WTC11 (cell line): Measurements from ENCODE around the gene EFCAB14. TPM values are rescaled to one million over a fixed set of nuclear protein-coding genes. Genes with fewer than 3 reads are reported as not detected.

Experiments used
- ATAC-seq: fragments of 200-7000 bp; cut with Tn5 transposase; 2 replicates; pipeline ENCODE4 v1.10.0; 2021; ENCODE audit warnings: mild to moderate bottlenecking, moderate library complexity
- CTCF ChIA-PET: fragments of 300-600 bp; sonication (Branson Sonifier 250); formaldehyde crosslinking; loops from one replicate; lab custom pipeline; 2021; ENCODE audit warnings: antibody characterized with exemption; lab: Charles Lee
- POLR2A ChIA-PET: fragments of 350-600 bp; sonication (Branson Sonifier 250); formaldehyde crosslinking; loops from one replicate; lab custom pipeline; 2021; ENCODE audit warnings: antibody characterized with exemption; lab: Charles Lee
- DNase-seq: peaks from one replicate; pipeline ENCODE4 v3.0.0; 2021; ENCODE audit warnings: low spot score
- H3K27ac Mint-ChIP-seq: 2 replicates; pipeline ENCODE4 v1.8.0; 2021; ENCODE audit warnings: mixed read lengths
- H3K27me3 Mint-ChIP-seq: 2 replicates; pipeline ENCODE4 v1.8.0; 2021; ENCODE audit warnings: low read depth, mild to moderate bottlenecking, moderate library complexity, mixed read lengths
- H3K36me3 Mint-ChIP-seq: 2 replicates; pipeline ENCODE4 v1.8.0; 2021; ENCODE audit warnings: mixed read lengths
- H3K4me1 Mint-ChIP-seq: 2 replicates; pipeline ENCODE4 v1.8.0; 2022; ENCODE audit warnings: mixed read lengths
- H3K4me3 Mint-ChIP-seq: 2 replicates; pipeline ENCODE4 v1.8.0; 2021; ENCODE audit warnings: mild to moderate bottlenecking, moderate library complexity, mixed read lengths
- H3K9me3 Mint-ChIP-seq: 2 replicates; pipeline ENCODE4 v1.8.0; 2021; ENCODE audit warnings: mixed read lengths
- ARID4B ChIP-seq: sonication (generic); formaldehyde crosslinking; IDR thresholded peaks from 2 replicates; pipeline ENCODE4 v1.8.0; 2023; ENCODE audit warnings: missing genetic modification reagents, mild to moderate bottlenecking, borderline replicate concordance
- CBFB ChIP-seq: sonication (generic); formaldehyde crosslinking; IDR thresholded peaks from 2 replicates; pipeline ENCODE4 v1.8.1; 2022; ENCODE audit warnings: mild to moderate bottlenecking, low read depth, missing genetic modification reagents
- CREB1 ChIP-seq: sonication (generic); formaldehyde crosslinking; IDR thresholded peaks from 2 replicates; pipeline ENCODE4 v1.8.0; 2023; ENCODE audit warnings: mild to moderate bottlenecking, missing genetic modification reagents
- E2F5 ChIP-seq: sonication (generic); formaldehyde crosslinking; IDR thresholded peaks from 2 replicates; pipeline ENCODE4 v1.8.1; 2022; ENCODE audit warnings: mild to moderate bottlenecking, moderate library complexity, missing genetic modification reagents
- FOXK1 ChIP-seq: sonication (generic); formaldehyde crosslinking; IDR thresholded peaks from 2 replicates; pipeline ENCODE4 v1.8.0; 2022; ENCODE audit warnings: mild to moderate bottlenecking, moderate library complexity, missing genetic modification reagents
- GRHL2 ChIP-seq: fragments of 250-450 bp; sonication (Bioruptor Pico); IDR thresholded peaks from 2 replicates; pipeline ENCODE4 v1.8.0; 2022; ENCODE audit warnings: mild to moderate bottlenecking, moderate library complexity; ENCODE audit not compliant: insufficient replicate concordance, severe bottlenecking
- GTF2I ChIP-seq: fragments of 250-450 bp; sonication (Bioruptor Pico); conservative IDR thresholded peaks from 2 replicates; pipeline ENCODE4 v1.4.0; 2021; ENCODE audit warnings: mild to moderate bottlenecking
- HMGA2 ChIP-seq: fragments of 250-450 bp; sonication (Bioruptor Pico); IDR thresholded peaks from 2 replicates; pipeline ENCODE4 v1.4.0; 2021; ENCODE audit warnings: mild to moderate bottlenecking, moderate library complexity
- NFYB ChIP-seq: sonication (generic); formaldehyde crosslinking; conservative IDR thresholded peaks from 2 replicates; pipeline ENCODE4 v1.8.0; 2022; ENCODE audit warnings: low read depth, missing genetic modification reagents
- NR3C1 ChIP-seq: sonication (generic); formaldehyde crosslinking; conservative IDR thresholded peaks from 2 replicates; pipeline ENCODE4 v1.8.1; 2023; ENCODE audit warnings: low read depth, mild to moderate bottlenecking, missing genetic modification reagents
- OVOL2 ChIP-seq: fragments of 250-450 bp; sonication (Bioruptor Pico); IDR thresholded peaks from 2 replicates; pipeline ENCODE4 v1.9.0; 2021; ENCODE audit warnings: mild to moderate bottlenecking, borderline replicate concordance
- PRRX2 ChIP-seq: fragments of 250-450 bp; sonication (Bioruptor Pico); IDR thresholded peaks from 2 replicates; pipeline ENCODE4 v1.8.0; 2021; ENCODE audit warnings: mild to moderate bottlenecking
- SMAD4 ChIP-seq: sonication (generic); formaldehyde crosslinking; IDR thresholded peaks from 2 replicates; pipeline ENCODE4 v1.8.0; 2022; ENCODE audit warnings: mild to moderate bottlenecking, missing genetic modification reagents
- SOX15 ChIP-seq: fragments of 250-450 bp; sonication (Bioruptor Pico); IDR thresholded peaks from 2 replicates; pipeline ENCODE4 v1.9.0; 2021; ENCODE audit warnings: mild to moderate bottlenecking
- STAT6 ChIP-seq: sonication (generic); formaldehyde crosslinking; conservative IDR thresholded peaks from 2 replicates; pipeline ENCODE4 v1.8.1; 2023; ENCODE audit warnings: mild to moderate bottlenecking, low read depth, missing genetic modification reagents, moderate library complexity
- TEAD1 ChIP-seq: sonication (generic); formaldehyde crosslinking; IDR thresholded peaks from 2 replicates; pipeline ENCODE4 v1.8.0; 2022; ENCODE audit warnings: mild to moderate bottlenecking, missing genetic modification reagents
- ZBTB21 ChIP-seq: sonication (generic); formaldehyde crosslinking; IDR thresholded peaks from 2 replicates; pipeline ENCODE4 v1.8.1; 2023; ENCODE audit warnings: mild to moderate bottlenecking, missing genetic modification reagents, borderline replicate concordance
- ZNF121 ChIP-seq: sonication (generic); formaldehyde crosslinking; IDR thresholded peaks from 2 replicates; pipeline ENCODE4 v1.8.0; 2023; ENCODE audit warnings: missing genetic modification reagents
- ZNF138 ChIP-seq: sonication (generic); formaldehyde crosslinking; conservative IDR thresholded peaks from 2 replicates; pipeline ENCODE4 v1.8.1; 2022; ENCODE audit warnings: mild to moderate bottlenecking, moderate library complexity, missing genetic modification reagents
- ZNF232 ChIP-seq: sonication (generic); formaldehyde crosslinking; IDR thresholded peaks from 2 replicates; pipeline ENCODE4 v1.8.0; 2022; ENCODE audit warnings: mild to moderate bottlenecking, missing genetic modification reagents
- ZNF281 ChIP-seq: sonication (generic); formaldehyde crosslinking; IDR thresholded peaks from 2 replicates; pipeline ENCODE4 v1.8.0; 2023; ENCODE audit warnings: mild to moderate bottlenecking, missing genetic modification reagents
- ZNF512 ChIP-seq: sonication (generic); formaldehyde crosslinking; IDR thresholded peaks from 2 replicates; pipeline ENCODE4 v1.8.1; 2022; ENCODE audit warnings: missing genetic modification reagents, borderline replicate concordance
- ZNF671 ChIP-seq: fragments of 250-450 bp; sonication (Bioruptor Pico); IDR thresholded peaks from 2 replicates; pipeline ENCODE4 v1.8.0; 2021; ENCODE audit warnings: mild to moderate bottlenecking
- total RNA-seq: library from RNA; stranded (reverse); gene quantifications from 3 replicates; pipeline ENCODE4 v1.2.3, GENCODE V29; 2021

EFCAB14 gene
- total RNA-seq, 1 experiment from 2014 or later, result 46.2 TPM

- TF ChIP-seq SOX15 (CRISPR knock-in tag), result no peak
- TF ChIP-seq PRRX2 (CRISPR knock-in tag), result no peak
- TF ChIP-seq ZNF232 (CRISPR knock-in tag), result no peak
- TF ChIP-seq ZNF121 (CRISPR knock-in tag), result no peak
- TF ChIP-seq ZNF138 (CRISPR knock-in tag), result no peak
These were observed 30.9 kb downstream of the EFCAB14 start (continued) for GRCh38 chr1:46687921-46688509.

GRCh38 chr1:46687093-46687659 lies 31.7 kb downstream of the EFCAB14 start:
- ATAC-seq, result no peak
- ChIA-PET CTCF (no interaction called here), POLR2A (no interaction called here)
- Mint-ChIP-seq H3K9me3 (no peaks in the 10 kb centered on the region), H3K4me1 (no peaks in the 10 kb centered on the region), H3K36me3 (peaks cover 75% of the 10 kb centered on the region), H3K27ac (no peak overlapping the region), H3K4me3 (no peak overlapping the region), H3K27me3 (no peaks in the 10 kb centered on the region)
- no peak for DNase-seq
- no peak for TF ChIP-seq ZNF512 (CRISPR knock-in tag)
- no peak for TF ChIP-seq CREB1
- no peak for TF ChIP-seq ZNF671 (CRISPR knock-in tag)
- no peak for TF ChIP-seq GTF2I (CRISPR knock-in tag)
- no peak for TF ChIP-seq TEAD1 (CRISPR knock-in tag)
- TF ChIP-seq STAT6 (CRISPR knock-in tag), result no peak
- TF ChIP-seq E2F5 (CRISPR knock-in tag), result no peak
- TF ChIP-seq SOX15 (CRISPR knock-in tag), result no peak
- no peak for TF ChIP-seq OVOL2 (CRISPR knock-in tag)
- no peak for TF ChIP-seq CBFB (CRISPR knock-in tag)
- no peak for TF ChIP-seq GRHL2
- TF ChIP-seq HMGA2 (CRISPR knock-in tag), result no peak
- no peak for TF ChIP-seq NFYB (CRISPR knock-in tag)
- TF ChIP-seq SMAD4, result no peak
- no peak for TF ChIP-seq NR3C1 (CRISPR knock-in tag)
- TF ChIP-seq ZBTB21 (CRISPR knock-in tag), result no peak
- no peak for TF ChIP-seq ZNF121 (CRISPR knock-in tag)
- no peak for TF ChIP-seq ARID4B
- TF ChIP-seq ZNF281 (CRISPR knock-in tag), result no peak
- no peak for TF ChIP-seq FOXK1 (CRISPR knock-in tag)
